Jurkat, Clone E6-1 (cell line): ENCODE data around the gene LIG4. TPM values are rescaled to one million over a fixed set of nuclear protein-coding genes. Genes with fewer than 3 reads are reported as not detected.
A peak's percentile ranks its signal among the peaks of the same experiment; 100 is the strongest.
"Not testable (repeated sequence)": the region's sequence is repeated elsewhere in the genome, so short reads cannot be mapped to it uniquely, and the experiment has no call there.

Experiments used
- DNase-seq: peaks from one replicate; pipeline ENCODE4 v3.0.0-alpha.2; 2011; ENCODE audit warnings: low read depth, low spot score
- H3K4me3 ChIP-seq: 2 replicates; pipeline ENCODE4 v1.5.1; 2011; ENCODE audit warnings: mild to moderate bottlenecking, low read length, control low read depth, moderate library complexity
- polyA plus RNA-seq: library from polyadenylated mRNA; unstranded; fragments of >200 nt; gene quantifications from one replicate; pipeline ENCODE4 v1.2.1, GENCODE V29; 2012; ENCODE audit warnings: missing spikeins; ENCODE audit not compliant: insufficient read length, insufficient read depth

Gene LIG4
- 34.1 TPM for polyA plus RNA-seq

DNA sequence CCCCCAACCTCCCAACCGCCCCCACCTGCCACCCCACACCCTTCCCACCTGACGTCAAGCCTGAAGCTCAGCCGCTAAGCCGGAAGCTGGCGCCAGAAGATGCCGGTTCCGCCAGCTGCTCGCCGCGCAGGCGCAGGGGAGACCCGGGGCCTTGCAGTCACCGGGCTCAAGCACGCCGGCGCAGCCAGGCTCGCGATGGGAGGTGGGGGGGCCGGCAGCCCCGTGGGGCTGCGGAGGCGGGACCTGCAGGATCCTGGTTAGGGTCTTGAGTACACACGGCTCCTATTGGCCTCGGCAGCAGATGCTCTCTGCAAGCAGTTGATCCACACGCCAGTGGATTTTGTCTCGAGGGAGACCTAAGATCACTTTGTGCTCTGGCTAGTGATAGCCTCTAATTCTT lies at the start of gene LIG4:
Gene LIG4, minus strand, starts transcription at position 101 of the 400 bp plus-strand sequence. CDS start 4,268 bp downstream, outside the sequence.
- DNase-seq, result peak; percentile 96
- peak within 1 kb of the TSS; percentile 86 for H3K4me3 ChIP-seq

DNA sequence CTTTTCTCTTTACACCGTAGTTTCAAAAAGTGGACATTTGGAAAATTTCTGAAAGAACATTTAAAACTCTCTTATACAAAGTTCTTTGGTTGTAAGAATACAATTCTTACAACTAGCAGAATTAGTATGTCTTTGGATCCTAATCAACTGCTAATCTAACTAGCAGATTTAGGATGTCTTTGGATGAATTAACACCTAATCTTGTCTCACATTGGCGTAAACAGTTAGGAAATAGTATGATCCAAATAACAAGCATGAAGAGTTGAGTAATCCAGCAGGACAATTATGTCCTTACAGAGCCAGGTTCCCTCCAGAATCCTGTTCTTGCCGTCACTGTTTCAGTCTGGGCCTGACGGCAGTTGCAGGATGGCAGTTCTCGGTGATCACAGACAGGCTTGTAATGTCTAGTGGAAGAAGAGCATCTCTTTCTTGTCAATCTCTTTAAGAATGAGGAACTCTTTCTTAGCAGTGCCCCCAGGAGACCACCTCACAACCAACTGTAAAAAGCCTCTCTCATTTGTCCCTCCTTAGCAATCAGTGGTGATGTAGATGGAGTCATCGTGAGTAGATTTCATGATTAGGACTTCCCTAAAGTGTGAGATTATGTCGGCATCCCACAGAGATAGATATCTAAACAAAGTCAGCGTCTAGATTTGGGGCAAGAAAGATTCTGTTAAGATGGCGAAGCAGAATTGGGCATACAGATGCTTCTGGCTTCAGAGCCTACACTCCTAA lies 48.5 kb upstream of the LIG4 start:
- no peak for DNase-seq
- H3K4me3 ChIP-seq, result no peak overlapping the region

DNA sequence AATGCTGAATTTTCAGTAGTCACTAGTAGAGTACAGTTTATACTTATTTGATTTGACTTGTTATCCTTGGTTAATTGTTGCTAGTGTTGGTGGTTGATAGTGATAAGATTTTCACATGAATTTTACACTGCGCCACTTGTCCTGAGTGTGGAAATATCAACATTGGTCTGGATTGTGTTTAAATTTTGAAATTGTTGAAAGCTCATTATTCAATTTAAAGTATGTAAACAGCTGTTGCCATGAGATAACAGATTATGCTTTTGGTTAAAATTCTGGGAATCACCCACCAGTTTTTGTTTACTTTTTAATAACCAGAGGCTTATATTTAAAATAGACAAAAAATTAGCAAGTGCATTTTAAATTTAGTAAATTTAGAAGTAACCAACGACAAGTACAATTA lies 41.9 kb upstream of the LIG4 start:
- DNase-seq, result no peak

DNA sequence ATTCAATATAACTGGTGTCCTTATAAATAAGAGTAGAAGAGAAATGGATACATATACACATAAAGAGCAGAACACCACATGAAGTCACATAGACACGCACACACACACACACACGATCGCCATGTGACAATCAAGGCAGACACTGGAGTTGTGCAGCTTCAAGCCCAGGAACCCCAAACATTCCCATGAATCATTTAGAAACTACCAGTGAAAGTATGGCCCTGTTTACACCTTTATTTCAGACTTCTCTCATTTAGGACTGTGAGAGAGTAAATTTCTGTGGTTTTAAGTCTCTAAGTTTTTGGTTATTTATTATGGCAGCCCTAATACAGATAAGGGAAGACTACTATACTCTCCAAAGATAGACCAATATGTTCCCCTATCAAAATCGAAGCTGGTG lies 33.8 kb upstream of the LIG4 start:
- H3K4me3 ChIP-seq, result no peak overlapping the region
- DNase-seq, result no peak

More for the DNA sequence above, 41.9 kb upstream of the LIG4 start:
- H3K4me3 ChIP-seq, result no peak overlapping the region

DNA sequence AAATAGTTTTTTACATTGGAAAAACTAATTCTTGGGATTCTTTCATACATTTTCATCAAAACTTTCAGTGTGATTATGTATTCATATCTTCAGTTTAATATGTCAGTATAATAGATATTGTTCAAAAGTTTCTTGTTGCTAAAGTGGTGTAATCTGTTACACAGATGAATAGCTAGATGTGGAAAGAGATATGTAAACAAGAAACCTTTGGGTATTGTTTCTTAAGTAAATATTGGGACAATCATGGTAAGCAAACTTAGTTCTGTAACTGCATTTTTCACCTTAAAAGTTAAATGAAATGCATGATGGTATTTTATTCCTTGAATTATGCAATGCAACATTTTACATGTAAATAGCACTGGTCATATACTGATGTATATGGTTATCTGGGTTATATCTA lies 15.0 kb upstream of the LIG4 start:
- no peak overlapping the region for H3K4me3 ChIP-seq
- no peak for DNase-seq

DNA sequence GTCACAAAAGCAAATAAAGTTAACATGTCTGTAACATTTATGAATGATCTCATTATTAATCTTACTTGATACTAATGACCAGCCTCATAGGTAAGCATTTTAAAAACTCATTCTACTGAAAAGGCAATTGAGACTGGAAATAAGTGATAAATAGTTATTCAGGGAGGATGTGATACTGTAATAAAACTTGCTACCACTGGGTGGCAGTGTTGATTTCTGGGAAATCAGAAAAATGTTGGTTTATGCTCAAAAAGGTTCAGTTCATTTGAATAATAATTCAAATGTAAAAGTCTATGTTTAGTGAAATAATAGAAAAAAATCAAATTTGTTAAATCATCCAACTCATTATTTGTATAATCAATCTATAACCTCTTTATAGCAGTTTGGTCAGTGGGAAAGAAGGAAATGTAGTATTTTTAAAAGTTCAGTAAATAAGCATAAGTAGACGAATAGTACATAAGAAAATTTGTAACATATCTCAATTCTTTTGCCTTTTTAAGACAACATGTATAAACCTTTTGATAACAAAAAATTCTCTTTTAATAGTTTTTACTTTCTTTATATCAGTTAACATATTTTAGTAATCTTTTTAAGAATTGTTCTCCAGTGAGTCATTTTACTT lies 12.4 kb upstream of the LIG4 start:
- DNase-seq, result peak; percentile 37
- H3K4me3 ChIP-seq, result no peak overlapping the region

DNA sequence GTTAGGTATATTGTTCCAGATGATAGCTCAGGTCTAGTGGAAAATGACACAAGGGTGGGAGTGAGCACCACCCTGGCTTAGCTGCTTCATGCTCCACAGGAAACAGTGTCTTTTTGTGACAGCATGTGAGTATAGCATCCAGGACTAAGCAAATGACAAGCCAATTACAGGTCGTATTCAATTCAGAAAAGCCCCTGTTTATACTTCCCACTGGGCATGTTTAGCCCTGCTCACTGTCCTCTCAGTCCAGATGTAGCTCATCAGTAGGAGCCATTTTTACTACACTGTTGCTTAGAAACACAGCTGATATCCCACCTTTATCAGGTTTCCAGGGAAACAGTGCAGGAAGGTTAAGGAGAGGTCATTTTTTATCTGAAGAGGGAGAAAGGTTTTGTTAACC lies 10.8 kb upstream of the LIG4 start:
- no peak overlapping the region for H3K4me3 ChIP-seq

DNA sequence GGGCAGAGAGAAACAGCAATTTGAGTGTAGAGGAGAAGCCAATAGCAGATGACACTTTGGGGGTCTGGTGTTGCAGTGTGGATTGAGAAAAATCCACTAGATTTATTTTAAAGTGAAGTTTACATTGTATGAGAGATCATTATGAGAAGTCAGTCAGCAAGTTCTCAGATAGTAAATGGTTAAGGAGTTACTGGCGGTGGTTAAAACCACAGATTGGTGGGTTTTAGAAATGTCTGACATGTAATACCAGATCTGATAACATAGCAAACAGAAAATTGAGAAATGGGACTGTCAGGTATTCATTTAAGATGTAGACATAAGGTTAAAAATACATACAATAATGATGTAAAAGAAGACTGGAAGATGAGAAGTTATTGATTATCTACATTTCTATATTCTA lies 10.1 kb upstream of the LIG4 start:
- peak; percentile 57 for DNase-seq
- H3K4me3 ChIP-seq, result no peak overlapping the region

More for the DNA sequence above, 10.8 kb upstream of the LIG4 start:
- no peak for DNase-seq

DNA sequence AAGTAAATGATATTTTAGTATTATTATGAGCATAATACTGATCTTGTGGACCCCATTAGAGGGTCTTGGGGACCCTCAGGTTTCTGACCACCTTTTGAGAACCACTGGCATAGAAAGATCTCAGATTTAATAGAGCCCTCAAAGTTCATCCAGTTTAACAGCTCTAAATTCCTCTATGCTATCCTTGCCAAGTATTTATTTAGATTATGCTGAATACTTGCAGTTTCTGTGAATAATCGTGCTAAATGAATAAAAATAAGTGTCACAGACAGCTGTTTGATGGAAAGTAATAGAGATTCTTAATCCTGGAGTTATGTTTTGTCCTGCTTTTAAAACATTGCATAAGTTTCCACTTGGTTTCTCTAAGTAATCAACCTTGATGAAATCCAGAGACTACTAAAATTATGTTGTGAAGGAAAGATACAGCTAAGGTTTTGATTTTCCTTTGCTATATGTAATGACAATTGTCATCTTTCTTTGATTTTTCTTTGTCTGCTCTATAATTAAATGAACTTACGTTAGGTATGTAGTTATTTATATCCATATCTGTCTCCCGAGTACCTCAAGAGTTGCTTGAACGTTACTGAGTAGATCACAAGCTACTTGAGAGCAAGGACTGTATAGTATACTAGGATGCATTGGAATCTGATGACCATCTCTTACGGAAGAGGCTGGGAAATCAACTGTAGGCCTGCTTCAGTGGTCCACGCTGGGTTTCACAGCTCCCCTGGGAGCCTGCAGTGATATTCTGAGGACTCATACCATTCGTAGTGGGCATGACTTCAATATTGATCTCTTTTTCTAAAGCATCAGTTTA lies 8.6 kb upstream of the LIG4 start:
- H3K4me3 ChIP-seq, result no peak overlapping the region
- no peak for DNase-seq

DNA sequence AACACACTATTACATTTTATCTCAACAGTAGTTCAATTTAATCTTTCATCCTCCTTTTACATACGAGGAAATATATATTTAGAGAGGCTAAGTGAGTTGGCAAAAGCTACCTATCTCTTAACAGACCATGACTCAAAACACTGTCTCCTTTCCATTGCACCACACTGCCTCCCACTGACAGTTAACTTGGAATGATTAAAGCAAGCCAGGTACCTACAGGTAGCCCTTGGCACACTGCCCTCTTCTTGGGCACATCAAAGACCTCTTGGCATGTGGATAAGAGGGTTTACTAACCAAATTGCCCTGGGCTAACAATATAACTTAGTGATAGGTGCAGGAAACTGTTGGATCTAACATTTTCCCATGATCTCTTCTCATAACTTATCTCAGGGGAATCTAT lies 4.7 kb upstream of the LIG4 start:
- peak; percentile 19 for DNase-seq
- no peak overlapping the region for H3K4me3 ChIP-seq

DNA sequence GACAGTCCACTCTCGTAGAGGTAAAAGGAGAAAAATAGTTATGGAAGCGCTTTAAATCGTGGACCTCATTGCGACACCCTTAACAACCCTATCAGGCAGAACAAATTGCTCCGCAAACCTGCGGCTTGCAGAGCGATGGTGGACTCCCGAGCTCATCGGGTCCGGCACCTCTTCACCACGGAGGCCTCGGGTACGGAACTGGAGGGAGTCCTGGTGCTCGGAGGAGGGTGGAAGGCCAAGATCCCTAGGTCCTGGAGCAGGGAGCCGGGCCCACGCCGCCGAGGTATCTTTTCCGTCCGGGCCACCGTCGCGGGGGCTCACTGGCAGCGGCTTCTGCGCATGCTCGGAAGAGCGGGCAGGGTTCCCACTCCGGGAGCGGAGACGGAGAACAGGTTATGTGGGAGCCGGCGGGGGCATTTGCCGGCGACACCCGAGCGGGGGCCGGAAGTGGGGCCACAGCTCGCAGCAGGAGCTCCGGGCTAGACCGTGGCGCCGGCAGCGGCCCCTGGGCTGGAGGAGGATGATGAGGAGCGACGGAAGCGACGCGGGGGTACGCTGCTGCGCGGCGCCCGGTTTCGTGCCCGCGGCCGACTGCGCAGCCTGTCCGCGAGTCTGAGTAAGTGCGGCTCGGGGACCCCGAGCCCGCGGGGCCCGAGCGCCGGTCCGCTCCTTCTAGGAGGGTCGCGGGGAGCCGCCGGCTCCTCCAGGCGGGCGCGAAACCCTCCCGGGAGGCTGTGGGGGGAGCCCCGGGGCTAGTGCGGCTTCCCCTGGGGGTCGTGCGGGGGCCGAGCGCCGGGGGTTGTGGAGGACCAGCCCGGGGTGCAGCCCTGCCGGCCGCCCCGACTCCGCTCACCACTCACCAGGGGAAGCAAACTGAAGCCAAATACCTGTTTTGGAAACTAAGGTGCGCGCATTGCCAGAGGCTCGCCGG lies 3.0 kb upstream of the LIG4 start, which contains the start of gene ABHD13:
Gene ABHD13, plus strand, starts transcription at position 349 of the 931 bp plus-strand sequence. CDS start 10,827 bp downstream, outside the sequence.
- H3K4me3 ChIP-seq, result peak within 1 kb of the TSS; percentile 83
- peak; percentile 88 for DNase-seq

DNA sequence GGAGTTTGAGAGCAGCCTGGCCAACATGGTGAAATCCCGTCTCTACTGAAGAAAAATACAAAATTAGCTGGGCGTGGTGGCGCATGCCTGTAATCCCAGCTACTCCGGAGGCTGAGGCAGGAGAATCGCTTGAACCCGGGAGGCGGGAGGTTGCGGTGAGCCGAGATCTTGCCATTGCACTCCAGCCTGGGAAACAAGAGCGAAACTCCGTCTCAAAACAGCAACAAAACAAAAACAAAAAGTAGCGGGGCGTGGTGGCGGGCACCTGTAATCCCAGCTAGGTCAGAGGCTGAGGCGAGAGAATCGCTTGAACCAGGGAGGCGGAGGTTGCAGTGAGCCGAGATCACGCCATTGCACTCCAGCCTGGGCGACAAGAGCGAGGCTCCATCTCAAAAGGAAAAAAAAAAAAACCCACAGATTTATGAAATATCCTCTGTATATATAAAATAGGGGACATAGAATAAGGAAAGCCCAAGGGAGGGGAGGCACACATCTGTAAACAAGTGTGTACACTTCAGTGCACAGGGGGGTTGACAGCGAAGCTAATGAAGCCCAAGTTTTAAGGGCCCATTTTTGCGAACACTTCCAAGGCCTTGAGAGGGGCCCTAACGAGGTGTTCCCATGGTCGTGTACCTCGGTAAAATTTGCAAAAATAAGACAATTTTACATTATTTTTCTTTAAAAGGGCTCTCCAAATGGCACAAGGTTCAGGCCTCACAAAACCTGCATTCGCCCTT lies 2.1 kb upstream of the LIG4 start:
- not testable (repeated sequence) for DNase-seq
- peak overlapping the region; percentile 83 for H3K4me3 ChIP-seq

DNA sequence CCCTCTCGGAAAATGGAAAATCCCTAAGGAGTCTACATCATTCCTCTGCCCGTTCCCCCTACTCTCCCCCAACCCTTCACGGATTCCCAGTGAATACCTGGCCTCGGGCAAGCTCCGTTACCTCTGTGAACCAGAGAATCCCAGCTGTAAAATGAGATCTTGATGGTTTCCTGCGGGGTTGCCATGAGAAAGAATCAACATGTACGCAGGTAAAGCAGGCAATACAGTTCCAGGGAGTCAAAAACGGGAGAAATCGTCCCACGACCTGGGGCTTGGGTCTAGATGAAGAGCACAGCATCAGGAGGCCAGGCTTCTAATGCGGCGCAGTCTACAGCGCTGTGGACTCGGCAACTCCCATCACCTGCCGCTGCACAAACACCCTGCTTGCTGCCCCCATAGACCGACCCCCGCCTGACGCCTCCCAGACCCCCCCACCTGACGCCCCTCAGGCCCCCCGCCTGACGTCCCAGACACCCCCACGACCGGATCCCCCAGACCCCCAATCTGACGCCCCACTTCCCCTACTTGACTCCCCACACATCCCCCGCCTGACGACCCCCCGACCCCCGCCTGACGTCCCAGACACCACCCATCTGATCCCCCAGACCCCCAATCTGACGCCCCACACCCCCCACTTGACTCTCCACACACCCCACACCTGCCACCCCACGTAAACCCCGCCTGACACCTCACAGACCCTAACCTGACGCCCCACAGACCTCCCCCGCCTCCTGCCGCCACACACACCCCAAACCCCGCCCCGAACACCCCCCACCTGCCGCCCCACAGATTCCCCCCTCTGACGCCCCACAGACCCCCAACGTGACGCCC lies 680 bp downstream of the LIG4 start:
- DNase-seq, result peak; percentile 52
- H3K4me3 ChIP-seq, result peak overlapping the region; percentile 86

DNA sequence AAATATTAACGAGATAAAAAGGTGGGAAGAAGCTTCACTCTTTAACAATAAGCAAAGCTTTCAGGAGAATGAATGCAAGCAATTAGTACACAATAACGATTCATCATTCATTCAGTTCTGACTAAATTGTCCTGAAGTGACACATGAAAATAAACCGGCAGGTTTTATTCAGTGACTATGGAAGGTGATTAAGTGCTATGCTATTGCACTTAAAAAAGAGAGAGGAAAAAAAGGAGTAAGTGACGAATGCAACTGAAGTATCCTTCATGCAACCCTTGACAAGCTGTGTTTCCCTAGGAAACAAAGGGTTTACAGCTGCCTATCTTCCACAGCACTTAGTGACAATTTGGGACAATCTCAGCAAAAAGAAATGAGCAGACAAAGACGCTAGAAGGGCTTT lies 1.4 kb downstream of the LIG4 start:
- H3K4me3 ChIP-seq, result peak overlapping the region; percentile 86
- peak; percentile 23 for DNase-seq

DNA sequence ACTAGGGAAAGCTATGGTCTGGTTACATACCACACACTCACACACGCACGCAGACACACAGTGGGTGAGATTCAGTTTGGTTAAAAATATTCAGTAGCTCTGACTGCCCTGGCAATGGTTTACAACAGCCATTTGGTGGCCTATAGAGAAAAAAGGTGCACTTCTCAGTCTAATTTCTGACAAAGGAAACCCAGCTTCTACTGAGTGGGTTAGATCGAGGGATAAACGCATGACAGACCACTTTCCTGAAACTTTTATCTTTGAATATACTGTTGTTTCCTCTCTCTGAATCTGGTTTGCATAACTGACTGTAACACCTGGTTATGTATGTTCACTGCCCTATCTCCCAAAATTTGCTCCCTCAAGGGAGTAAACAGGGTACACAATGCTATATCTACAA lies 2.5 kb downstream of the LIG4 start:
- H3K4me3 ChIP-seq, result peak overlapping the region; percentile 86
- peak; percentile 91 for DNase-seq

DNA sequence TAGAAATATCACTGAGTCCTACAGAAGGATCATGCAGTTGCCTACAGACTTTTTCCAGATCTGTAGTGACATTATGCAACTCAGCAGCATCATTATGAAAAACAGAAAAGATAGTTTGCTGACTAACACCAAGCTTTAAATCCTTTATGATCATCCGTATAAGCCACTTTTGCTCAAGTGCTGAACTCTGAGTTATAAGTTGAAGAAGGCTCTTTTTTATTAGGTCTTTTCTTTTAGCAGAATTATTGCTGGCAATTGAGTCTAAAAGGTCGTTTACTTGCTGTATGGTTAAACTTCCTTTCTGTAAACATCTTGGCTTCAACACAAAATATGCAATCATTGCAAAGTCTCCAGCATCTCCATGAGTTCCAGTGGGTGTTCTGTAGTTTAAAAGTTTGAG lies 4.8 kb downstream of the LIG4 start:
- DNase-seq, result no peak
- no peak overlapping the region for H3K4me3 ChIP-seq

DNA sequence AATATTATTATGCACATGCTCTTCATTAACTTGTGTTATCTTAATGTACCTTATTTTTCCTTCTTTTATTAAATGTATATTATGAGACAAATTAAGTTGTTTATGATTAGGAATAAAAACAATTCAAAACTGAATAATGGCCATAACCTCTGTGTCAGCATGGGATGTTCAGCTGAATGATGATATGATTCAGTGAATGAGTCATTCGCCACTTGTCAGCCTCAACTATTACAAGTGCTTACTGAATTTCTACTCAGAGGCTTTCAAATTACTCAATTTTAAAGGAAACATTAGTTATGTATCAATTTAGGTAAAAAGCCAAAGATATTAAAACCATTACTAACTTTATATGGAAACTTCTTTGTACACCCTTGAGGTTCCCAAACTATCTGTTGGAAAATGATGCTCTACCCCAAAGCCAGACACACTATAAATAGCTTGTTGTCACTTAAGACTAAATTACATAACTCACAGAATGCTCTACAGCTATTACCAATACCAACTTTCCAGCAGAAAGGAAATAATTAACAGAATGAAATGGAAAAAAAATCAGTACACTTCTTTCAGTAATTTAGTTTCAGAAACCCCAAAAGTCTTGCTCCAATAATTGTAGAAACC lies 14.4 kb downstream of the LIG4 start:
- no peak for DNase-seq
- H3K4me3 ChIP-seq, result no peak overlapping the region
